Measurements from ENCODE around the gene TSHZ1. TPM values are rescaled to one million over a fixed set of nuclear protein-coding genes. Genes with fewer than 3 reads are reported as not detected.

The TSHZ1 gene
- total RNA-seq, 1 experiment from 2014 or later: 7.4 TPM

GRCh38 chr18:75241705-75242104, 31.1 kb downstream of the TSHZ1 start:
- no peaks in the 10 kb centered on the region for H3K36me3 ChIP-seq (ENCODE audit: low read depth)
- H3K79me2 ChIP-seq (ENCODE audit: low read depth): no peaks in the 10 kb centered on the region
- peaks cover 3% of the 10 kb centered on the region; the same call in 1 of the 2 replicates for H4K20me1 ChIP-seq (ENCODE audit: insufficient read depth)
- ChIA-PET POLR2A (ENCODE audit: unreplicated experiment) (interaction anchor here (0.6 kb wide), 1 partner anchor 348 kb away, joined by 7 read pairs; no protein-coding TSS in a partner anchor), CTCF (no interaction called here)
- BruUV-seq (replicated peaks): no TSS peak
- intact Hi-C loops (cut with micrococcal nuclease; ENCODE audit: unreplicated experiment): no loop called here
- H3K27me3 ChIP-seq (ENCODE audit: insufficient read depth, low read depth): no peaks in the 10 kb centered on the region
- H3K9me2 ChIP-seq (ENCODE audit: insufficient read depth): no peaks in the 10 kb centered on the region
- H3K4me1 ChIP-seq (replicated peaks; ENCODE audit: insufficient read depth): no peaks in the 10 kb centered on the region
- TF ChIP-seq EZH2 (IDR thresholded peaks at IDR 0.05; ENCODE audit: low read depth) (no peak), CTCF (conservative IDR thresholded peaks at IDR 0.05) (no peak)
- no peak for DNase-seq
- no peak overlapping the region for H2AFZ ChIP-seq
- no peaks in the 10 kb centered on the region for H3K9me3 ChIP-seq (ENCODE audit: insufficient read depth, low read depth)
- H3K4me3 ChIP-seq: no peak overlapping the region
- H3K27ac ChIP-seq: no peak overlapping the region
- no peaks in the 10 kb centered on the region for H3F3A ChIP-seq (ENCODE audit: insufficient read depth, low read depth)
- no peak overlapping the region for H3K4me2 ChIP-seq

GRCh38 chr18:75244351-75245313, 34.0 kb downstream of the TSHZ1 start:
- H3K79me2 ChIP-seq (ENCODE audit: low read depth): no peaks in the 10 kb centered on the region
- BruUV-seq (replicated peaks): no TSS peak
- POLR2A ChIA-PET (ENCODE audit: unreplicated experiment): no interaction called here

More at GRCh38 chr18:75244351-75245313, 34.0 kb downstream of the TSHZ1 start:
- no peak for DNase-seq
- Histone ChIP-seq H3K9me3 (ENCODE audit: insufficient read depth, low read depth) (no peaks in the 10 kb centered on the region), H3K4me1 (replicated peaks; ENCODE audit: insufficient read depth) (0 out of 2 replicates have a peak, but pooled peaks cover 4% of the 10 kb centered on the region), H2AFZ (no peak overlapping the region), H3K4me3 (no peak overlapping the region), H3F3A (ENCODE audit: insufficient read depth, low read depth) (no peaks in the 10 kb centered on the region), H4K20me1 (ENCODE audit: insufficient read depth) (peaks cover 3% of the 10 kb centered on the region; the same call in 1 of the 2 replicates), H3K27ac (no peak overlapping the region), H3K27me3 (ENCODE audit: insufficient read depth, low read depth) (no peaks in the 10 kb centered on the region), H3K4me2 (no peak overlapping the region), H3K9me2 (ENCODE audit: insufficient read depth) (no peaks in the 10 kb centered on the region), H3K36me3 (ENCODE audit: low read depth) (no peaks in the 10 kb centered on the region)
- intact Hi-C loops (cut with micrococcal nuclease; ENCODE audit: unreplicated experiment): no loop called here
- TF ChIP-seq EZH2 (IDR thresholded peaks at IDR 0.05; ENCODE audit: low read depth): no peak
- TF ChIP-seq CTCF (conservative IDR thresholded peaks at IDR 0.05): no peak; the same call in 1 of the 2 replicates
- CTCF ChIA-PET: no interaction called here

Measured in PC-9 (cell line).